ENCODE measurements around the gene GTPBP1. TPM values are rescaled to one million over a fixed set of nuclear protein-coding genes. Genes with fewer than 3 reads are reported as not detected.

The GTPBP1 gene
- total and polyA plus RNA-seq, 4 donors = 10.5 to 59.2 (median 35.5) TPM

DNA sequence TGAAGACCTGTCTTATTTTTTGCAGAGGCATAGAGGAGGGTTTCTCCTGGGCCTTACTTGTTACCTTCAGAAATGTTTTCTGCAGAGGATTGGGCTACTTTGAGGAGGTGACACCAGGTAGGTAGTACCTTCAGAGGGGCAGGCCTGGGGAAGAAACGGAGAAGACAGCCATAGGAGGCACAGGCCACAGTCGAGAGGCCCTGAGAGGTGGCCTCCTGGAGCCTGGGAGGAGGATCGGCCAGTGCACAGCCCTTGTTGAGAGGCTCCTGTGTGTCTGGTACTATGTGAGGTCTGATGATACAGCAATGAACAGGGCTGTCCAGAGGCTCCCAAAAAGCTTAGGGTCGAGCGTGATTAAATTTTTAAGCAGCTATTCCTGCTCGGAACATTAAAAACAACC is 11.5 kb downstream of the GTPBP1 start:
- peaks cover 0 to 2% of the 10 kb centered on the region in 2 donors for H3K36me3 ChIP-seq (ENCODE audit: control insufficient read depth in 1 of 2, insufficient read depth in 2 of 2, low read length in 1 of 2)
- H3K27me3 ChIP-seq (ENCODE audit: control insufficient read depth in 1 of 2, insufficient read depth in 2 of 2, low read length in 1 of 2) = no peaks in the 10 kb centered on the region
- intact Hi-C loops (cut with DNase I) = loop anchor here in 1 of 2 donors (5.0 kb wide), 1 partner anchor 35 kb away; no protein-coding TSS in a partner anchor
- no peaks in the 10 kb centered on the region for H3K9me3 ChIP-seq (ENCODE audit: control insufficient read depth, low read length)
- ATAC-seq (ENCODE audit: low FRiP score) = no peak
- H3K4me1 ChIP-seq (ENCODE audit: control insufficient read depth in 1 of 2, insufficient read depth in 2 of 2, low read length in 2 of 2) = no peaks in the 10 kb centered on the region
- no peak overlapping the region for H3K4me3 ChIP-seq (ENCODE audit: low read length in 2 of 2)
- no peak overlapping the region for H3K27ac ChIP-seq (ENCODE audit: low read depth in 1 of 2, low read length in 2 of 2)
- 87 to 91% methylated on average over 6 of the region's 6 CpGs for WGBS, 2 donors
- DNase-seq = no peak

GRCh38 chr22:38718414-38718813 is 12.7 kb downstream of the GTPBP1 start:
- Histone ChIP-seq H3K27ac (ENCODE audit: low read depth in 1 of 2, low read length in 2 of 2) (peak overlapping the region in 1 of 2 donors; percentile 10), H3K4me1 (ENCODE audit: control insufficient read depth in 1 of 2, insufficient read depth in 2 of 2, low read length in 2 of 2) (no peaks in the 10 kb centered on the region), H3K4me3 (ENCODE audit: low read length in 2 of 2) (no peak overlapping the region), H3K9me3 (ENCODE audit: control insufficient read depth, low read length) (no peaks in the 10 kb centered on the region), H3K36me3 (ENCODE audit: control insufficient read depth in 1 of 2, insufficient read depth in 2 of 2, low read length in 1 of 2) (peaks cover 0 to 2% of the 10 kb centered on the region in 2 donors), H3K27me3 (ENCODE audit: control insufficient read depth in 1 of 2, insufficient read depth in 2 of 2, low read length in 1 of 2) (no peaks in the 10 kb centered on the region)
- intact Hi-C loops (cut with DNase I) = loop anchor here (1.0 to 5.0 kb wide), 2 partner anchors 13 to 34 kb away; partner anchors contain the start of gene GTPBP1 (in 1 of the 2)
- WGBS, 2 donors = 16 to 17% methylated on average over 6 of the region's 6 CpGs
- peak; percentile 81 to 89 for DNase-seq
- peak; percentile 88 for ATAC-seq (ENCODE audit: low FRiP score)

GRCh38 chr22:38719196-38719595 is 13.5 kb downstream of the GTPBP1 start:
- peak in 1 of 2 donors; percentile 28 for DNase-seq
- no peaks in the 10 kb centered on the region for H3K4me1 ChIP-seq (ENCODE audit: control insufficient read depth in 1 of 2, insufficient read depth in 2 of 2, low read length in 2 of 2)
- H3K9me3 ChIP-seq (ENCODE audit: control insufficient read depth, low read length) = no peaks in the 10 kb centered on the region
- no peaks in the 10 kb centered on the region for H3K27me3 ChIP-seq (ENCODE audit: control insufficient read depth in 1 of 2, insufficient read depth in 2 of 2, low read length in 1 of 2)
- WGBS, 2 donors = 89 to 91% methylated on average over 6 of the region's 6 CpGs
- H3K27ac ChIP-seq (ENCODE audit: low read depth in 1 of 2, low read length in 2 of 2) = no peak overlapping the region
- intact Hi-C loops (cut with DNase I) = loop anchor here in 1 of 2 donors (5.0 kb wide), 1 partner anchor 33 kb away; no protein-coding TSS in a partner anchor
- ATAC-seq (ENCODE audit: low FRiP score) = no peak
- peaks cover 0 to 2% of the 10 kb centered on the region in 2 donors for H3K36me3 ChIP-seq (ENCODE audit: control insufficient read depth in 1 of 2, insufficient read depth in 2 of 2, low read length in 1 of 2)
- H3K4me3 ChIP-seq (ENCODE audit: low read length in 2 of 2) = no peak overlapping the region

GRCh38 chr22:38720350-38720749 is 14.6 kb downstream of the GTPBP1 start:
- Histone ChIP-seq H3K4me1 (ENCODE audit: control insufficient read depth in 1 of 2, insufficient read depth in 2 of 2, low read length in 2 of 2) (no peaks in the 10 kb centered on the region), H3K27ac (ENCODE audit: low read depth in 1 of 2, low read length in 2 of 2) (no peak overlapping the region), H3K9me3 (ENCODE audit: control insufficient read depth, low read length) (no peaks in the 10 kb centered on the region), H3K4me3 (ENCODE audit: low read length in 2 of 2) (no peak overlapping the region), H3K36me3 (ENCODE audit: control insufficient read depth in 1 of 2, insufficient read depth in 2 of 2, low read length in 1 of 2) (peaks cover 5 to 7% of the 10 kb centered on the region in 2 donors), H3K27me3 (ENCODE audit: control insufficient read depth in 1 of 2, insufficient read depth in 2 of 2, low read length in 1 of 2) (no peaks in the 10 kb centered on the region)
- DNase-seq (no peak), ATAC-seq (ENCODE audit: low FRiP score) (no peak)
- intact Hi-C loops (cut with DNase I) = no loop called here
- WGBS, 2 donors = 81 to 83% methylated on average over 3 of the region's 3 CpGs

DNA sequence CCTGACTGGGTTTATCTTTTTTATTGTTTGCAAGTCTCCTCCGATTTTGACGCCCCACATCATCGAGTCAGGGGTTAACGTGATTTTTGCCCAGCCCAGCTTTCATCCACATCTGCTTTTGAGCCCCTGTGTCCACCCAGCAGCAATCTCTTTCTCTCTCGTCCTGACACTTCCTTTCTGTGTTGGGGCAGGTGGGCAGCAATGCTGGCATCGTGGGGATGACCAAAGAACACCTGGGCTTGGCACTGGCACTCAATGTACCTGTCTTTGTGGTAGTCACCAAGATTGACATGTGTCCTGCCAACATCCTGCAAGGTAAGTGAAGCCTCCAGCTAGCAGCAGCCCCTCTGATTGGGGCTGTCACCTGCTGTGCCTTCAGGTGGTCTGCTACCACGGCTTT is 15.8 kb downstream of the GTPBP1 start:
- DNase-seq (no peak), ATAC-seq (ENCODE audit: low FRiP score) (no peak)
- Histone ChIP-seq H3K4me3 (ENCODE audit: low read length in 2 of 2) (no peak overlapping the region), H3K4me1 (ENCODE audit: control insufficient read depth in 1 of 2, insufficient read depth in 2 of 2, low read length in 2 of 2) (no peaks in the 10 kb centered on the region), H3K9me3 (ENCODE audit: control insufficient read depth, low read length) (no peaks in the 10 kb centered on the region), H3K27me3 (ENCODE audit: control insufficient read depth in 1 of 2, insufficient read depth in 2 of 2, low read length in 1 of 2) (no peaks in the 10 kb centered on the region), H3K27ac (ENCODE audit: low read depth in 1 of 2, low read length in 2 of 2) (no peak overlapping the region), H3K36me3 (ENCODE audit: control insufficient read depth in 1 of 2, insufficient read depth in 2 of 2, low read length in 1 of 2) (peaks cover 5 to 11% of the 10 kb centered on the region in 2 donors)
- intact Hi-C loops (cut with DNase I) = no loop called here
- 85 to 89% methylated on average over 7 of the region's 7 CpGs for WGBS, 2 donors

DNA sequence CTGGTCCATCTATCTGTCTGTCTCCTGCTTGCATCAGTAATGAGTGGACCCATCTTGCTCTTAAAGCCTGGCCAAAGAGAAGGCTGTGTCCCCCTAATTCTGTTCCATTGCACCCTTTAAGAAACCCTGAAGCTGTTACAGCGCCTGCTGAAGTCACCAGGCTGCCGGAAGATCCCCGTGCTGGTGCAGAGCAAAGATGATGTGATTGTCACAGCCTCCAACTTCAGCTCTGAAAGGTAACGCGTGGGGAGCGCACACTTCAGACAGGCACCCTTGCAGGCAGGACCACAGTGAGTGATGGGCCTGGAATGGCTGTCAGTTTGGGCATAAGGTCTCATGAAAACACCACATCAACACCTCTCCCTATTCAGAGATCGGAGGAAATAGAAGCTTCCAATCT is 18.4 kb downstream of the GTPBP1 start:
- no peaks in the 10 kb centered on the region for H3K4me1 ChIP-seq (ENCODE audit: control insufficient read depth in 1 of 2, insufficient read depth in 2 of 2, low read length in 2 of 2)
- WGBS, 2 donors = 96% methylated on average over 7 of the region's 7 CpGs
- H3K27ac ChIP-seq (ENCODE audit: low read depth in 1 of 2, low read length in 2 of 2) = no peak overlapping the region
- peaks cover 5 to 21% of the 10 kb centered on the region in 2 donors for H3K36me3 ChIP-seq (ENCODE audit: control insufficient read depth in 1 of 2, insufficient read depth in 2 of 2, low read length in 1 of 2)
- H3K27me3 ChIP-seq (ENCODE audit: control insufficient read depth in 1 of 2, insufficient read depth in 2 of 2, low read length in 1 of 2) = no peaks in the 10 kb centered on the region
- no peak overlapping the region for H3K4me3 ChIP-seq (ENCODE audit: low read length in 2 of 2)
- no peaks in the 10 kb centered on the region for H3K9me3 ChIP-seq (ENCODE audit: control insufficient read depth, low read length)
- ATAC-seq (ENCODE audit: low FRiP score) = no peak
- intact Hi-C loops (cut with DNase I) = no loop called here
- peak in 1 of 2 donors; percentile 47 for DNase-seq

GRCh38 chr22:38724926-38725571 is 19.3 kb downstream of the GTPBP1 start:
- no peak overlapping the region for H3K4me3 ChIP-seq (ENCODE audit: low read length in 2 of 2)
- H3K4me1 ChIP-seq (ENCODE audit: control insufficient read depth in 1 of 2, insufficient read depth in 2 of 2, low read length in 2 of 2) = no peaks in the 10 kb centered on the region
- intact Hi-C loops (cut with DNase I) = no loop called here
- H3K9me3 ChIP-seq (ENCODE audit: control insufficient read depth, low read length) = no peaks in the 10 kb centered on the region
- 38 to 44% methylated on average over 3 of the region's 3 CpGs for WGBS, 2 donors
- ATAC-seq (ENCODE audit: low FRiP score) (no peak), DNase-seq (peak in 1 of 2 donors; percentile 39)
- H3K27ac ChIP-seq (ENCODE audit: low read depth in 1 of 2, low read length in 2 of 2) = no peak overlapping the region
- H3K36me3 ChIP-seq (ENCODE audit: control insufficient read depth in 1 of 2, insufficient read depth in 2 of 2, low read length in 1 of 2) = peaks cover 5 to 24% of the 10 kb centered on the region in 2 donors
- no peaks in the 10 kb centered on the region for H3K27me3 ChIP-seq (ENCODE audit: control insufficient read depth in 1 of 2, insufficient read depth in 2 of 2, low read length in 1 of 2)

GRCh38 chr22:38725900-38726655 is 20.3 kb downstream of the GTPBP1 start:
- Histone ChIP-seq H3K27ac (ENCODE audit: low read depth in 1 of 2, low read length in 2 of 2) (no peak overlapping the region), H3K4me3 (ENCODE audit: low read length in 2 of 2) (no peak overlapping the region), H3K4me1 (ENCODE audit: control insufficient read depth in 1 of 2, insufficient read depth in 2 of 2, low read length in 2 of 2) (no peaks in the 10 kb centered on the region), H3K36me3 (ENCODE audit: control insufficient read depth in 1 of 2, insufficient read depth in 2 of 2, low read length in 1 of 2) (peaks cover 5 to 25% of the 10 kb centered on the region in 2 donors), H3K9me3 (ENCODE audit: control insufficient read depth, low read length) (no peaks in the 10 kb centered on the region), H3K27me3 (ENCODE audit: control insufficient read depth in 1 of 2, insufficient read depth in 2 of 2, low read length in 1 of 2) (no peaks in the 10 kb centered on the region)
- intact Hi-C loops (cut with DNase I) = no loop called here
- no peak for ATAC-seq (ENCODE audit: low FRiP score)
- peak; percentile 36 to 57 for DNase-seq
- 91 to 93% methylated on average over 17 to 18 of the region's 18 CpGs for WGBS, 2 donors
